Measurements from ENCODE around the gene GPX5. TPM values are rescaled to one million over a fixed set of nuclear protein-coding genes. Genes with fewer than 3 reads are reported as not detected.

The GPX5 gene
- total RNA-seq, 2 donors from 2014 or later, result 0.17 TPM; not detected in 1

- DNase-seq, result no peak
- TF ChIP-seq CTCF (IDR thresholded peaks at IDR 0.05), result no peak
- Histone ChIP-seq H3K4me3 (no peak overlapping the region), H3K9ac (ENCODE audit: low read depth in 2 of 2, low read length in 2 of 2) (no peak overlapping the region), H3K36me3 (no peaks in the 10 kb centered on the region), H3K27me3 (peaks cover 4% of the 10 kb centered on the region), H3K4me1 (no peaks in the 10 kb centered on the region), H3K9me3 (no peaks in the 10 kb centered on the region), H3K27ac (no peak overlapping the region)
- intact Hi-C loops (cut with DNase I), result no loop called here
Observed at GRCh38 chr6:28486988-28487742, 38.5 kb upstream of the GPX5 start.

- H3K27me3 ChIP-seq, result peaks cover 4% of the 10 kb centered on the region
- no peak overlapping the region for H3K9ac ChIP-seq (ENCODE audit: low read depth in 2 of 2, low read length in 2 of 2)
- no peak overlapping the region for H3K27ac ChIP-seq
- H3K9me3 ChIP-seq, result no peaks in the 10 kb centered on the region
- TF ChIP-seq CTCF (IDR thresholded peaks at IDR 0.05), result no peak
- no peaks in the 10 kb centered on the region for H3K36me3 ChIP-seq
- DNase-seq, result peak; percentile 25
- no peaks in the 10 kb centered on the region for H3K4me1 ChIP-seq
- intact Hi-C loops (cut with DNase I), result no loop called here
- H3K4me3 ChIP-seq, result no peak overlapping the region
Observed at GRCh38 chr6:28488916-28489365, 36.7 kb upstream of the GPX5 start.

GRCh38 chr6:28489366-28490204 is 36.1 kb upstream of the GPX5 start:
- TF ChIP-seq CTCF (IDR thresholded peaks at IDR 0.05), result no peak
- H3K27ac ChIP-seq, result no peak overlapping the region

GRCh38 chr6:28490205-28490890 is 35.3 kb upstream of the GPX5 start:
- no peak for DNase-seq
- intact Hi-C loops (cut with DNase I), result no loop called here

More at GRCh38 chr6:28489366-28490204, 36.1 kb upstream of the GPX5 start:
- no peaks in the 10 kb centered on the region for H3K4me1 ChIP-seq
- H3K9me3 ChIP-seq, result no peaks in the 10 kb centered on the region
- H3K36me3 ChIP-seq, result no peaks in the 10 kb centered on the region
- peaks cover 4% of the 10 kb centered on the region for H3K27me3 ChIP-seq
- peak overlapping the region in 1 of 2 donors; percentile 43 for H3K9ac ChIP-seq (ENCODE audit: low read depth in 2 of 2, low read length in 2 of 2)
- intact Hi-C loops (cut with DNase I), result no loop called here
- no peak overlapping the region for H3K4me3 ChIP-seq
- DNase-seq, result peak; percentile 57

More at GRCh38 chr6:28490205-28490890, 35.3 kb upstream of the GPX5 start:
- no peak overlapping the region for H3K4me3 ChIP-seq
- H3K27ac ChIP-seq, result no peak overlapping the region
- no peaks in the 10 kb centered on the region for H3K36me3 ChIP-seq
- no peaks in the 10 kb centered on the region for H3K9me3 ChIP-seq
- H3K9ac ChIP-seq (ENCODE audit: low read depth in 2 of 2, low read length in 2 of 2), result no peak overlapping the region
- H3K27me3 ChIP-seq, result peaks cover 4% of the 10 kb centered on the region
- no peak for TF ChIP-seq CTCF (IDR thresholded peaks at IDR 0.05)
- H3K4me1 ChIP-seq, result no peaks in the 10 kb centered on the region

Data from colonic mucosa (tissue), 4 donors.